Epithelial cell of proximal tubule (primary cell): ENCODE results near the gene HCRTR1. TPM values are rescaled to one million over a fixed set of nuclear protein-coding genes. Genes with fewer than 3 reads are reported as not detected.

ENCODE experiments used
- DNase-seq: peaks from one replicate; pipeline ENCODE4 v3.0.0-alpha.2; 2011; ENCODE audit warnings: low read depth
- H3K4me3 ChIP-seq: 2 replicates; pipeline ENCODE4 v1.5.1; 2011; ENCODE audit warnings: low read depth, mild to moderate bottlenecking, low read length
- total RNA-seq: library from RNA; depleted of rRNA; stranded (reverse); fragments of >200 nt; gene quantifications from 2 replicates; pipeline ENCODE4 v1.2.3, GENCODE V29; 2015
- TF ChIP-seq, protein P1 (sequence below): conservative IDR thresholded peaks from 2 replicates; pipeline ENCODE4 v1.5.1; 2012; ENCODE audit warnings: low read depth, mild to moderate bottlenecking, low read length

Gene HCRTR1
- total RNA-seq, 1 donor from 2014 or later: not detected

- TF ChIP-seq, protein P1, sequence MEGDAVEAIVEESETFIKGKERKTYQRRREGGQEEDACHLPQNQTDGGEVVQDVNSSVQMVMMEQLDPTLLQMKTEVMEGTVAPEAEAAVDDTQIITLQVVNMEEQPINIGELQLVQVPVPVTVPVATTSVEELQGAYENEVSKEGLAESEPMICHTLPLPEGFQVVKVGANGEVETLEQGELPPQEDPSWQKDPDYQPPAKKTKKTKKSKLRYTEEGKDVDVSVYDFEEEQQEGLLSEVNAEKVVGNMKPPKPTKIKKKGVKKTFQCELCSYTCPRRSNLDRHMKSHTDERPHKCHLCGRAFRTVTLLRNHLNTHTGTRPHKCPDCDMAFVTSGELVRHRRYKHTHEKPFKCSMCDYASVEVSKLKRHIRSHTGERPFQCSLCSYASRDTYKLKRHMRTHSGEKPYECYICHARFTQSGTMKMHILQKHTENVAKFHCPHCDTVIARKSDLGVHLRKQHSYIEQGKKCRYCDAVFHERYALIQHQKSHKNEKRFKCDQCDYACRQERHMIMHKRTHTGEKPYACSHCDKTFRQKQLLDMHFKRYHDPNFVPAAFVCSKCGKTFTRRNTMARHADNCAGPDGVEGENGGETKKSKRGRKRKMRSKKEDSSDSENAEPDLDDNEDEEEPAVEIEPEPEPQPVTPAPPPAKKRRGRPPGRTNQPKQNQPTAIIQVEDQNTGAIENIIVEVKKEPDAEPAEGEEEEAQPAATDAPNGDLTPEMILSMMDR: no peak
- DNase-seq: no peak
- no peak overlapping the region for H3K4me3 ChIP-seq
Observed at GRCh38 chr1:31625561-31626222, 8.2 kb downstream of the HCRTR1 start.

GRCh38 chr1:31626223-31627207, 9.0 kb downstream of the HCRTR1 start:
- TF ChIP-seq, protein P1: no peak
- DNase-seq: no peak
- H3K4me3 ChIP-seq: no peak overlapping the region

- DNase-seq: no peak
- no peak overlapping the region for H3K4me3 ChIP-seq
- TF ChIP-seq, protein P1: no peak
Observed at GRCh38 chr1:31627301-31627929, 9.9 kb downstream of the HCRTR1 start.

GRCh38 chr1:31627930-31628559, 10.6 kb downstream of the HCRTR1 start:
- TF ChIP-seq, protein P1: no peak
- no peak for DNase-seq
- H3K4me3 ChIP-seq: no peak overlapping the region

GRCh38 chr1:31628931-31629556, 11.6 kb downstream of the HCRTR1 start:
- TF ChIP-seq, protein P1: no peak

GRCh38 chr1:31632649-31633048, 15.2 kb downstream of the HCRTR1 start:
- TF ChIP-seq, protein P1: no peak
- H3K4me3 ChIP-seq: no peak overlapping the region
- DNase-seq: no peak

More at GRCh38 chr1:31628931-31629556, 11.6 kb downstream of the HCRTR1 start:
- H3K4me3 ChIP-seq: no peak overlapping the region
- DNase-seq: no peak
